Activated T-cell treated with anti-CD3 and anti-CD28 coated beads for 24 hours (primary cell): ENCODE measurements around the gene CD68.
A peak's percentile ranks its signal among the peaks of the same experiment; 100 is the strongest.

Experiments used
- DNase-seq: peaks from one replicate; pipeline ENCODE4 v3.0.0-alpha.2; 2020; ENCODE audit warnings: low read depth

The CD68 gene, protein sequence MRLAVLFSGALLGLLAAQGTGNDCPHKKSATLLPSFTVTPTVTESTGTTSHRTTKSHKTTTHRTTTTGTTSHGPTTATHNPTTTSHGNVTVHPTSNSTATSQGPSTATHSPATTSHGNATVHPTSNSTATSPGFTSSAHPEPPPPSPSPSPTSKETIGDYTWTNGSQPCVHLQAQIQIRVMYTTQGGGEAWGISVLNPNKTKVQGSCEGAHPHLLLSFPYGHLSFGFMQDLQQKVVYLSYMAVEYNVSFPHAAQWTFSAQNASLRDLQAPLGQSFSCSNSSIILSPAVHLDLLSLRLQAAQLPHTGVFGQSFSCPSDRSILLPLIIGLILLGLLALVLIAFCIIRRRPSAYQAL

DNA sequence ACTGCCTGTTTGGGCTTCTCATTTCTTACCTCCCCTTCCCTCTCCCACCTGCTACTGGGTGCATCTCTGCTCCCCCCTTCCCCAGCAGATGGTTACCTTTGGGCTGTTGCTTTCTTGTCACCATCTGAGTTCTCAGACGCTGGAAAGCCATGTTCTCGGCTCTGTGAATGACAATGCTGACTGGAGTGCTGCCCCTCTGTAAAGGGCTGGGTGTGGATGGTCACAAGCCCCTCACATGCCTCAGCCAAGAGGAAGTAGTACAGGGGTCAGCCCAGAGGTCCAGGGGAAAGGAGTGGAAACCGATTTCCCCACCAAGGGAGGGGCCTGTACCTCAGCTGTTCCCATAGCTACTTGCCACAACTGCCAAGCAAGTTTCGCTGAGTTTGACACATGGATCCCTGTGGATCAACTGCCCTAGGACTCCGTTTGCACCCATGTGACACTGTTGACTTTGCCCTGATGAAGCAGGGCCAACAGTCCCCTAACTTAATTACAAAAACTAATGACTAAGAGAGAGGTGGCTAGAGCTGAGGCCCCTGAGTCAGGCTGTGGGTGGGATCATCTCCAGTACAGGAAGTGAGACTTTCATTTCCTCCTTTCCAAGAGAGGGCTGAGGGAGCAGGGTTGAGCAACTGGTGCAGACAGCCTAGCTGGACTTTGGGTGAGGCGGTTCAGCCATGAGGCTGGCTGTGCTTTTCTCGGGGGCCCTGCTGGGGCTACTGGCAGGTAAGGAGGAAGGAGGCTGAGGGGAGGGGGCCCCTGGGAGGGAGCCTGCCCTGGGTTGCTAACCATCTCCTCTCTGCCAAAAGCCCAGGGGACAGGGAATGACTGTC lies at the start of gene CD68:
Gene CD68, plus strand, starts transcription at position 638 of the 833 bp plus-strand sequence. Its CDS starts 40 bp downstream, at position 678.
- DNase-seq = peak; percentile 73

- DNase-seq = no peak
Observed at GRCh38 chr17:7530023-7530900, 49.2 kb upstream of the CD68 start.

DNA sequence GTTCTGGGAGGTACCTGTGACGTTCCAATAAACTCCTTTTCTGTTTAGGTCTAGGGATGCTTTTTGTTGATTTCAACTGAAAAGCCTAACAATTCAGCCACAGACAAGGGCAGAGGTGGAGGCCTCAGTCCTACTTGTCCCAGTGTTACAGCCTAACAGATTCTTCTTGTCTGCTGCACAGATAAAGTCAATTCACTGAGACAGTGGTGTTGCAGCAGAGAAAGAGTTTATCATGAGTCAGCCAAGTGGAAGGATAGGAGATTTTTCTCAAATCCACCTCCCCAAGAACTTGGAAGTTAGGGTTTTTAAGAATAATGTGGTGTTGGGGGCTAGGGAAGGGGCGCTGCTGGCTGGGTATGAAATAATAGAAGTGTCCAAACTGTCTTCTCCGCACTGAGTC lies 41.4 kb upstream of the CD68 start:
- no peak for DNase-seq

DNA sequence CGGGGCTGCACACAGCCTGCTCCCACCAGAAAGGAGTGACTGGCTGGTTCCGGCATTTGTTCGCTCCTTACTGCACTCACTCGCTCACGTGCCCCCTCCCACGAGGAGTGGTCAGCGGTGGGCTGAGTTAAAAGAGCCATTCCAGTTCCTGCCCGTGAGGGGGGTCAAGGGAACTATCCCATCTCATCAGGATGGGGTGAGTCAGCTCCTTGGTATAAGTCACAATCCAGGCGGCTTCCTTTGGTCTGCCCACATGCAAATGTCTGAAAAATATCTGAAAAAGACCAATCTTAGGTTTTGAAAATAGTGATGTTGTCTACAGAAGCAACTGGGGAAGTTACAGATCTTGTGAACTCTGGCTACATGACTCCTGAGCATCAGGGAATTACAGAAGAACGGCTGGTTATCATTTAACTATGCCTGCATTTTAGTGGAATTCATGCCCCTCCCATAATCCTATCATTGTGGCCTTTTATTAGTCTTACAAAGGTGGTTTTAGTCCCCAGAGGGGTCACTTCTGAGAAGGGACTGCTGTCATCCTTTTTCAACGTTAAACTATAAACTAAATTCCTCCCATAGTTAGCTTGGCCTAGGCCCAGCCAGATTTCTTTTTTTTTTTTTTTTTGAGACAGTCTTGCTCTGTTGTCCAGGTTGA lies 40.4 kb upstream of the CD68 start:
- no peak for DNase-seq

DNA sequence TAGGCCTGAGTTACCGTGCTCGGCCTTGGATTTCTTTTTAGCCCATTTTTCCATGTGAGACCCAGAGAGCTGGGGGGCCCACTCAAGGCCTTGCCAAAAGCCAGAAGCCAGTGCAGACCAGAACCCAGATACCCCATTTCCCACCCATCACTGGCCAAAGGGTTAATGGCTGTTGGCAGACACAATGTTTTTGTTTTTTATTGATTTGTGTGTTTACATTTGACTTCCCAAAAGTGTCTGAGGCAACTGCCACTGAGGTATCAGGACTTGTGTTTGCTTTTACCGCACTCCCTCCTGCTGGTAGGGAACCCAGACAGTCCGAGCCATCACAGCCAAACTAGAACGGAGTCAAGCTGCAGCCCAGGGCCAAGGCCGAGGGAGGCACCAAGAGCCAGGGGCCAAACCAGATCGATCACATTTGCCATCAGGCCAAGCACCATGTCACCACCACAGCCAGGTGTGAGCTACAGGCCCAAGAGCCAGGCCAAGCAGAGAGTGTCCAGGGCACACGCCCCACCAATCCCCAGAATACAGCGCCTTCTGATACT lies 38.3 kb upstream of the CD68 start:
- DNase-seq = no peak

GRCh38 chr17:7544911-7545310 lies 34.5 kb upstream of the CD68 start:
- DNase-seq = no peak

DNA sequence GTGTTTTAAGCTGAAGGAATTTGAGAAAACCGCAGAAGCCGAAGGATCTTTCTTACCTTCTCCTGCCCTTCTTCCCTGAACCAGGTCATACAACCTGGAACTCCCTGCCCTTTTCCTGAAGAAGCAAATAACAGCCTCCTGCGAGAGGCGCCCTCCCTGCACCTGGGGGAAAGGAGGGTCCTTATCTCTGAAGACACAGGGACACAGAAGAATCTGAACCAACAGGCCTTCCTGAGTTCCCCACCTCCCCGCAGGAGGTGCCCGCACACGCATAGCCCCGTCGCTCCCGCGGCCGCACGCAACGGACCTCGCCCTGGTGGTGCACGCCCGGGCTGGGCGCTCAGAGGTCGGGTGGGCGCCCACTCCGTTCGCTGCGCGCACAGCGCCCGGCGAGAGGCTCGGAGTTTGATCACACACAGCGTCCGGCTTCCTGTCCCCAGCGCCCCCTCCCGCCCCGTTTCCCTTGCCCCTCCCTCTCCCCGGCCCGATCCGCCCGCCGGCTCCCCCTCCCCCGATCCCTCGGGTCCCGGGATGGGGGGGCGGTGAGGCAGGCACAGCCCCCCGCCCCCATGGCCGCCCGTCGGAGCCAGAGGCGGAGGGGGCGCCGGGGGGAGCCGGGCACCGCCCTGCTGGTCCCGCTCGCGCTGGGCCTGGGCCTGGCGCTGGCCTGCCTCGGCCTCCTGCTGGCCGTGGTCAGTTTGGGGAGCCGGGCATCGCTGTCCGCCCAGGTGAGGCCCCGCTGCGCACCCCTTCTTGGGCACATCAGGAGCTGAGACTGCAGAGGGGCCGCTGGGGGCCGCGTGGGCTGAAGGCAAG lies 30.6 kb upstream of the CD68 start, which contains the start of gene TNFSF12:
Gene TNFSF12, plus strand, starts transcription at position 474 of the 816 bp plus-strand sequence. Its CDS starts 96 bp downstream, at position 570.
- DNase-seq = no peak

DNA sequence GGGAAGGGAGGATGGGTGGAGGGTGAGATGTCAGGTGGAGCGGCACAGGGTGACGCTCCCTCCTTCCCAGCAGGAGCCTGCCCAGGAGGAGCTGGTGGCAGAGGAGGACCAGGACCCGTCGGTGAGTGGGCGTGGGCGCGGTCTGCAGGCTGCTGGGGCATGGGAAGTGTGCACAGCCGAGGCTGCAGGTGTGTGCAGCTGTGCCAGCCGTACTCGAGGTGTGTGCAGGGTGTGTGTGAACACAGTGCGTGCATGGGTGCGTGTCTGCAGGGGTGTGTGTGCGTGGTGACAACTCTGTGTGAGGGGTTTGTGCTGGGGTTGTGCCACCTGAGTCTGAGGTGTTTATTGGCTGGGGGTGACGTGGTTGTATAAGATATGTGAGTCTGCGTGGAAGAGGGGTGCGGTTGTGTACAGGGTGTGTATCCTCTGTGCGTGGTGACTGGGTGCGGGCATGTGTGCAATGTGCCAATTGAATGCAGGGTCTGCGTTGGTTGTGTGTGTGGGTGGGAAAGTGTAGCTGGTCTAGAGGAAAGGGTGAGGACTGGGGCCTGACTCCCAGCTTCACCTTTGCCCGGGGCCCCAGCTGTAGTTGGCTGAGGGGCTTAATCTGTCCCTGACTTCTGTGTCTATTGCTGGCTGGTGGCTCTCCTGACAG lies 29.9 kb upstream of the CD68 start:
- DNase-seq = peak; percentile 30

DNA sequence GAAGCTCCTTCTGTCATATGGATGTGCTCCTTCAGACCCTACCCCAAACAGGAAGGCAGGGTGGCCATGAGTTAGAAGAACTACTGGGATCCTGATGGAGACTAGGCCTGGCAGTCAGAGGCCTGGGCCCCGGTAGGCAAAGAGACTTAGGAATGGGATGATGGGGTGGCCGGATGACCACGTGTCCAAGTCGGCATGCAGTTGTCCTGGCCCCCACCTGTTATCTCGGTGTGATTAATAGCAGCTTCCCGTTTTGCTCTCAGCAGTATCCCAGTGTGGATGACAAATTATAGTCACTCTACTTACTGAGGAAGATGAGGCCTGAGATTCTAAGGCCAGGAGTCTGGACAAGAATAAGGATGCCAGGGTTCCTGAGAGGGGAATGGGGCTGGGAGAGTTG lies 29.1 kb upstream of the CD68 start:
- DNase-seq = no peak

DNA sequence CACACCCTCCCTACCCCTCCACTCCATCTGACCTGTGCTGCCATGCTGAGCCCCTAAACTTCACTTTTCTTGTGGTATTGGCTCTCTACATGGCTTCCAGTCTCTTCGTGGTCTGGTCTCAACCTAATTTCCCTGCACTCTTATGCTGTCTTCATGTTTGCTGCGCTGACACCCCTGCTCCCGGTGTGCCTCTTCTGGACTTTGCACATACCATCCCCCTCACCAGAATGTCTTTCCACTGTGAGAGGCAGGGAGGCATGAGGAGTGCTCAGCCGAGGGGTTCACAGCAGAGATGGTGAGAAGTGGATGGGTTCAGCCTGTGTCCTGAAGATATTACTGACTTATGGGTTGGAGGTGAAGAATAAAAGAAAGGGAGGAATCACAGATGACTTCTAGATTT lies 28.0 kb upstream of the CD68 start:
- DNase-seq = no peak

- DNase-seq = no peak
Observed at GRCh38 chr17:7552621-7553051, 26.8 kb upstream of the CD68 start.

GRCh38 chr17:7553356-7553755 lies 26.1 kb upstream of the CD68 start:
- DNase-seq = no peak

- DNase-seq = no peak
Observed at GRCh38 chr17:7555320-7555948, 24.0 kb upstream of the CD68 start.

GRCh38 chr17:7556627-7557026 lies 22.8 kb upstream of the CD68 start:
- DNase-seq = no peak

- DNase-seq = no peak
Observed at GRCh38 chr17:7557147-7557764, 22.2 kb upstream of the CD68 start.

DNA sequence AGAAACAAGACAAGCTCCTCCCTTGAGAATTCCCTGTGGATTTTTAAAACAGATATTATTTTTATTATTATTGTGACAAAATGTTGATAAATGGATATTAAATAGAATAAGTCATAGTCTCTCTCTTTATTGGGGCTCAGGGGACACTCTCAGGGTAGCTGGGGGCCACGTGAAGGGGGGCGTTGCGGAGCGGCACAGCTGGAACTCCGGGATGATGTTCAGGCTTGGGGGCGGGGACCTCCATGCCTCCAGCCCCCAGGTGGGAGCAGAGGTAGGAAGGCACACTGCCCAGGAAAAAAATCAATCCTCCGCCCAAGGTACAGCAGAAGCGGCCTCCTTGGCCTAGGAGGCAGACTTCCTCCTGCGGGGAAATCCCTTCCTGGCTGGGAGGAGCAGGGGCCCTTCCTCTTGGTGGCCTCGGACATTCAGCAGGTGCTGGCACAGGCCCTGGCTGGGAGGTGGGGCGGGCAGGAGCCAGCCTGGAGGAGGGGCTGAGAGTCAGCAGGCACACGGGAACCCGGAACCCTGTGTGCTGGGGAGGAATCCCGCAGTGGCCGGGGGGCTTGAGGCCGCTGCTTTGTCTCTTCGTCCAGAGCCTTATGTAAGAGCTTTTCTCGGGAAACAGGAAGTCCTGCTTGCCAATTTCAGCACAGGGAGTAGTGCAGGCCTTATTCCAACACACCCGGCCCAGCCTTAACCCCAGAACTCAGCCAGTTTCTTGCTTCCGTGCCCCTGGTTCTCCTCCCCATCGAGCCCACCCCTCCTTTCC lies 21.5 kb upstream of the CD68 start:
- no peak for DNase-seq

DNA sequence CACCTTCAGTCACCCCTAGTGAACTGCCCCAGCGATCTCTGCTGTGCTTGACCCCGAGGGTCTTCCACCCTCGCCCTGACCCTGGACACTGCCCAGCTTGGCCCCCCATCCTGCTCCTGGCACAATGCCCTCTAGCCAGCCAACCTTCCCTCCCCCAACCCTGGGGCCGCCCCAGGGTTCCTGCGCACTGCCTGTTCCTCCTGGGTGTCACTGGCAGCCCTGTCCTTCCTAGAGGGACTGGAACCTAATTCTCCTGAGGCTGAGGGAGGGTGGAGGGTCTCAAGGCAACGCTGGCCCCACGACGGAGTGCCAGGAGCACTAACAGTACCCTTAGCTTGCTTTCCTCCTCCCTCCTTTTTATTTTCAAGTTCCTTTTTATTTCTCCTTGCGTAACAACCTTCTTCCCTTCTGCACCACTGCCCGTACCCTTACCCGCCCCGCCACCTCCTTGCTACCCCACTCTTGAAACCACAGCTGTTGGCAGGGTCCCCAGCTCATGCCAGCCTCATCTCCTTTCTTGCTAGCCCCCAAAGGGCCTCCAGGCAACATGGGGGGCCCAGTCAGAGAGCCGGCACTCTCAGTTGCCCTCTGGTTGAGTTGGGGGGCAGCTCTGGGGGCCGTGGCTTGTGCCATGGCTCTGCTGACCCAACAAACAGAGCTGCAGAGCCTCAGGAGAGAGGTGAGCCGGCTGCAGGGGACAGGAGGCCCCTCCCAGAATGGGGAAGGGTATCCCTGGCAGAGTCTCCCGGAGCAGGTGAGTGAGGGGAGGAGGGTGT lies 20.7 kb upstream of the CD68 start, which contains the start of gene TNFSF13:
Gene TNFSF13, plus strand, starts transcription at position 207 of the 776 bp plus-strand sequence. Its CDS starts 290 bp downstream, at position 497.
- no peak for DNase-seq
